Choroid plexus epithelial cell (primary cell): Measurements from ENCODE around the gene TCF12.

Experiments
- DNase-seq: peaks from one replicate; pipeline ENCODE4 v3.0.0-alpha.2; 2010; ENCODE audit warnings: low read depth
- H3K4me3 ChIP-seq: 2 replicates; pipeline ENCODE4 v1.5.1; 2011; ENCODE audit warnings: low read depth, mild to moderate bottlenecking, control low read depth, low read length, moderate library complexity
- CTCF ChIP-seq: conservative IDR thresholded peaks from 2 replicates; pipeline ENCODE4 v1.5.1; 2011; ENCODE audit warnings: low read depth, mild to moderate bottlenecking, control low read depth, inconsistent platforms, low read length, moderate library complexity

The TCF12 gene

GRCh38 chr15:56940388-56940787 lies 21.9 kb downstream of the TCF12 start:
- H3K4me3 ChIP-seq, result no peak overlapping the region
- no peak for TF ChIP-seq CTCF
- DNase-seq, result no peak

- H3K4me3 ChIP-seq, result no peak overlapping the region
- DNase-seq, result no peak
- TF ChIP-seq CTCF, result no peak
Observed at GRCh38 chr15:56942118-56942517, 23.7 kb downstream of the TCF12 start.

- no peak overlapping the region for H3K4me3 ChIP-seq
- TF ChIP-seq CTCF, result no peak
- peak; percentile 50 for DNase-seq
Observed at GRCh38 chr15:56943403-56943802, 25.0 kb downstream of the TCF12 start.

DNA sequence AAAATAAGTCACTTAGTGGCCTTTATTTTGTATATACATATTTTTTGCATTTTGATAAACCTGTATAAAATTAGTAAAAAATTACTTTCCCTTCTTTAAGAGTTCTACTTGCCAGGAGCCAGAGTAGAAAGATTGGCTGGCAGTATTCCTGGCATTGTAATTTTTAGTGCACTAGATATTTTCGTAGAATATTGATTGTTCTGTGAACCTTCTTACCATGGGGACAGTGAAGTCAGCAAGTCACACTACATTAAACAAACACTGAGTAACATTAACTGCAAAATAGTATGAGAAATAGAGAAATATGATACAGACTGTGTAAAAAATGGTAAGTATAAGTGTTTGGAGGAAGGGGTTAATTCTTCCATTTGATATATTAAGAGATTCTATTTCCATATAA lies 26.0 kb downstream of the TCF12 start:
- TF ChIP-seq CTCF, result no peak
- DNase-seq, result no peak
- no peak overlapping the region for H3K4me3 ChIP-seq

GRCh38 chr15:56946150-56946549 lies 27.7 kb downstream of the TCF12 start:
- no peak overlapping the region for H3K4me3 ChIP-seq
- TF ChIP-seq CTCF, result no peak
- DNase-seq, result no peak

GRCh38 chr15:56948000-56948763 lies 29.7 kb downstream of the TCF12 start:
- H3K4me3 ChIP-seq, result no peak overlapping the region
- peak; percentile 68 for DNase-seq
- TF ChIP-seq CTCF, result no peak

DNA sequence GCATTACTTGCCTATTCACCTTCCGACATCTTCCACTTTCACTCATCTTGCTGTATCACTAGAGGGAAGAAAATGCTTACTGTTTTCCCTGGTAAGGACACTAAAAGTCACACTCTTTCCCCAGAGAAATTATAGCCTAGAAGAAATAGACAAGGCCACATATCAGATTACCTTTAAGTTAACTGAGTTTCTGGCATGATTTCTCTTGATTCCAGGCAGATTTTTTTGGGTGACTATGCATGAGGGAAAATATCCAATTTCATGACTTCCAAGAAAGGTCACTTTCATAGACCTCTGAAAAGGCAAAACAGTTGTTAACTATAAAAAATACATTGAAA lies 30.3 kb downstream of the TCF12 start:
- no peak for TF ChIP-seq CTCF
- no peak for DNase-seq
- H3K4me3 ChIP-seq, result no peak overlapping the region
